ENCODE data around the gene FOXE3.
A peak's percentile ranks its signal among the peaks of the same experiment; 100 is the strongest.

FOXE3 gene

GRCh38 chr1:47415728-47416318, at the start of gene FOXE3:
Gene FOXE3 (plus strand): TSS chr1:47416285. CDS start chr1:47416316, 31 bp downstream.
- no peak for DNase-seq (ENCODE audit: low read depth in 2 of 2)

GRCh38 chr1:47367651-47368050, 48.4 kb upstream of the FOXE3 start:
- DNase-seq (ENCODE audit: low read depth in 2 of 2) = no peak

GRCh38 chr1:47371016-47371517, 45.0 kb upstream of the FOXE3 start:
- no peak for DNase-seq (ENCODE audit: low read depth in 2 of 2)

- DNase-seq (ENCODE audit: low read depth in 2 of 2) = no peak
Observed at GRCh38 chr1:47374501-47374900, 41.6 kb upstream of the FOXE3 start.

GRCh38 chr1:47378147-47378546, 37.9 kb upstream of the FOXE3 start:
- no peak for DNase-seq (ENCODE audit: low read depth in 2 of 2)

- no peak for DNase-seq (ENCODE audit: low read depth in 2 of 2)
Observed at GRCh38 chr1:47380699-47381098, 35.4 kb upstream of the FOXE3 start.

- DNase-seq (ENCODE audit: low read depth in 2 of 2) = no peak
Observed at GRCh38 chr1:47382399-47382983, 33.6 kb upstream of the FOXE3 start.

- DNase-seq (ENCODE audit: low read depth in 2 of 2) = no peak
Observed at GRCh38 chr1:47384083-47384482, 32.0 kb upstream of the FOXE3 start.

- DNase-seq (ENCODE audit: low read depth in 2 of 2) = no peak
Observed at GRCh38 chr1:47385020-47385419, 31.1 kb upstream of the FOXE3 start.

- no peak for DNase-seq (ENCODE audit: low read depth in 2 of 2)
Observed at GRCh38 chr1:47386268-47386667, 29.8 kb upstream of the FOXE3 start.

GRCh38 chr1:47388030-47388890, 27.8 kb upstream of the FOXE3 start:
- DNase-seq (ENCODE audit: low read depth in 2 of 2) = no peak

GRCh38 chr1:47388891-47389238, 27.2 kb upstream of the FOXE3 start:
- peak; percentile 4 to 22 for DNase-seq (ENCODE audit: low read depth in 2 of 2)

GRCh38 chr1:47389731-47390130, 26.4 kb upstream of the FOXE3 start:
- no peak for DNase-seq (ENCODE audit: low read depth in 2 of 2)

GRCh38 chr1:47390843-47391242, 25.2 kb upstream of the FOXE3 start:
- no peak for DNase-seq (ENCODE audit: low read depth in 2 of 2)

- no peak for DNase-seq (ENCODE audit: low read depth in 2 of 2)
Observed at GRCh38 chr1:47393141-47393540, 22.9 kb upstream of the FOXE3 start.

GRCh38 chr1:47395433-47395832, 20.7 kb upstream of the FOXE3 start:
- DNase-seq (ENCODE audit: low read depth in 2 of 2) = no peak

GRCh38 chr1:47396671-47397196, 19.4 kb upstream of the FOXE3 start:
- no peak for DNase-seq (ENCODE audit: low read depth in 2 of 2)

- DNase-seq (ENCODE audit: low read depth in 2 of 2) = no peak
Observed at GRCh38 chr1:47399138-47399845, 16.8 kb upstream of the FOXE3 start.

- DNase-seq (ENCODE audit: low read depth in 2 of 2) = no peak
Observed at GRCh38 chr1:47399846-47400155, 16.3 kb upstream of the FOXE3 start.

GRCh38 chr1:47401761-47402160, 14.3 kb upstream of the FOXE3 start:
- no peak for DNase-seq (ENCODE audit: low read depth in 2 of 2)

GRCh38 chr1:47402591-47402990, 13.5 kb upstream of the FOXE3 start:
- no peak for DNase-seq (ENCODE audit: low read depth in 2 of 2)

- DNase-seq (ENCODE audit: low read depth in 2 of 2) = no peak
Observed at GRCh38 chr1:47403321-47403910, 12.7 kb upstream of the FOXE3 start.

Measured in stimulated activated CD8-positive, alpha-beta memory T cell treated with anti-CD3 and anti-CD28 coated beads, Interleukin-15, amount 100 ng/mL, for 48 hours (primary cell).